ENCODE data around the gene MYOCOS. TPM values are rescaled to one million over a fixed set of nuclear protein-coding genes. Genes with fewer than 3 reads are reported as not detected.

MYOCOS gene
- total RNA-seq, 4 donors from 2014 or later, result not detected

DNA sequence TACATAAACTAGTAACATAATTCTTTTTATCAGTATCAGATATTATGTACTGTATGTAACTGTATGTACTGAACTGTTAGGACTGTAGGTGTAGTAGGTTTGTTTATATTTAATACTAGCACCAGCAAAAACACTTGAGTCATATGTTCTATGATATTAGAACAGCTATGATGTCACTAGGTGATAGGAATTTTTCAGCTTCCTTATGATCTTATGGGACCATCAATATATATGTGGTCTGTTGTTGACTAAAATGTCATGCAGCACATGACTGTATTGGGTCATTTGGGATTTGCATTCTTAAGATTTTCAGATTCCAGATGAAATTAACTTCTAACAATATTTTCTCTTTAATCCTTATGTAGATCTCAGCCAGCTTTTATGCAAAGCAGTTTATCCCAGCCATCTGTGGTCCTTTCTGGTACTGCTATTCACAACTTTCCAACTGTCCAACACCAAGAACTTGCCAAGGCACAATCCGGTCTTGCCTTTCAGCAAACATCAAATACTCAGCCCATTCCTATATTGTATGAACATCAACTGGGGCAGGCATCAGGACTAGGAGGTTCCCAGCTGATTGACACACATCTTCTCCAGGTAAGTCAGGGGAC is 38.3 kb upstream of the MYOCOS start:
- Histone ChIP-seq H3K36me3 (peaks cover 0 to 87% (median 4%) of the 10 kb centered on the region in 3 donors), H3K27me3 (no peaks in the 10 kb centered on the region)

GRCh38 chr1:171585715-171586114 is 36.3 kb upstream of the MYOCOS start:
- Histone ChIP-seq H3K27ac (no peak overlapping the region), H3K9me3 (no peaks in the 10 kb centered on the region), H3K36me3 (peaks cover 0 to 87% (median 4%) of the 10 kb centered on the region in 3 donors), H3K4me3 (no peak overlapping the region), H3K4me1 (no peaks in the 10 kb centered on the region), H3K27me3 (no peaks in the 10 kb centered on the region)
- DNase-seq, result no peak
- TF ChIP-seq POLR2A (IDR thresholded peaks at IDR 0.05), result no peak
- no peak for TF ChIP-seq CTCF (IDR thresholded peaks at IDR 0.05)

More for the DNA sequence above, 38.3 kb upstream of the MYOCOS start:
- no peak overlapping the region for H3K4me3 ChIP-seq
- DNase-seq, result no peak
- no peak for TF ChIP-seq POLR2A (IDR thresholded peaks at IDR 0.05)
- TF ChIP-seq CTCF (IDR thresholded peaks at IDR 0.05), result no peak
- H3K4me1 ChIP-seq, result no peaks in the 10 kb centered on the region
- no peak overlapping the region for H3K27ac ChIP-seq
- H3K9me3 ChIP-seq, result no peaks in the 10 kb centered on the region

DNA sequence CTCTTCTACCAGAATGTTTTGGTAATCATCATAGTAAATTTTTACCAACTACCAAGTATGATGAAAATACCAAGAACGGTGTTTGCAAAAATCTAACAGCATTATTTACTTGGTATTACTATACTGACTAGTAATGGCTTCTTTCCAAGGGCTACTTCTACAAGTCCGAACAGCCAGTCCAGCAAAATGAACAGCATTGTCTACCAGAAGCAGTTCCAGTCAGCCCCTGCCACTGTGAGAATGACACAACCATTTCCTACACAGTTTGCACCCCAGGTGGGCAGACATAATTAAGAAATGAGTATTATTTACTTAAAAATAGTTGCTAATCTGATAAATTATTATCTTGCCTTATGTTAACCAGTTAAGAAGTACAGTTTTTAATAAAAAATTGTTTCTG is 33.8 kb upstream of the MYOCOS start:
- DNase-seq, result no peak
- H3K4me1 ChIP-seq, result no peaks in the 10 kb centered on the region
- TF ChIP-seq POLR2A (IDR thresholded peaks at IDR 0.05) (no peak), CTCF (IDR thresholded peaks at IDR 0.05) (no peak)
- H3K27me3 ChIP-seq, result no peaks in the 10 kb centered on the region
- no peaks in the 10 kb centered on the region for H3K9me3 ChIP-seq
- H3K27ac ChIP-seq, result no peak overlapping the region
- no peak overlapping the region for H3K4me3 ChIP-seq
- peaks cover 0 to 97% (median 4%) of the 10 kb centered on the region in 3 donors for H3K36me3 ChIP-seq

GRCh38 chr1:171590022-171590421 is 32.0 kb upstream of the MYOCOS start:
- no peak for TF ChIP-seq CTCF (IDR thresholded peaks at IDR 0.05)
- TF ChIP-seq POLR2A (IDR thresholded peaks at IDR 0.05), result no peak
- no peak overlapping the region for H3K4me3 ChIP-seq
- H3K27ac ChIP-seq, result no peak overlapping the region
- H3K36me3 ChIP-seq, result peaks cover 0 to 94% (median 0%) of the 10 kb centered on the region in 3 donors
- DNase-seq, result no peak
- H3K27me3 ChIP-seq, result no peaks in the 10 kb centered on the region
- no peaks in the 10 kb centered on the region for H3K9me3 ChIP-seq
- no peaks in the 10 kb centered on the region for H3K4me1 ChIP-seq

GRCh38 chr1:171595324-171595723 is 26.7 kb upstream of the MYOCOS start:
- TF ChIP-seq CTCF (IDR thresholded peaks at IDR 0.05) (no peak), POLR2A (IDR thresholded peaks at IDR 0.05) (no peak)
- DNase-seq, result no peak
- H3K27ac ChIP-seq, result no peak overlapping the region

More at GRCh38 chr1:171595324-171595723, 26.7 kb upstream of the MYOCOS start:
- no peaks in the 10 kb centered on the region for H3K27me3 ChIP-seq
- H3K4me1 ChIP-seq, result no peaks in the 10 kb centered on the region
- peaks cover 0 to 42% (median 0%) of the 10 kb centered on the region in 3 donors for H3K36me3 ChIP-seq
- H3K9me3 ChIP-seq, result no peaks in the 10 kb centered on the region
- H3K4me3 ChIP-seq, result no peak overlapping the region
